ENCODE measurements around the gene WDTC1.
"Not testable (repeated sequence)": the region's sequence is repeated elsewhere in the genome, so short reads cannot be mapped to it uniquely, and the experiment has no call there.

WDTC1 gene, protein sequence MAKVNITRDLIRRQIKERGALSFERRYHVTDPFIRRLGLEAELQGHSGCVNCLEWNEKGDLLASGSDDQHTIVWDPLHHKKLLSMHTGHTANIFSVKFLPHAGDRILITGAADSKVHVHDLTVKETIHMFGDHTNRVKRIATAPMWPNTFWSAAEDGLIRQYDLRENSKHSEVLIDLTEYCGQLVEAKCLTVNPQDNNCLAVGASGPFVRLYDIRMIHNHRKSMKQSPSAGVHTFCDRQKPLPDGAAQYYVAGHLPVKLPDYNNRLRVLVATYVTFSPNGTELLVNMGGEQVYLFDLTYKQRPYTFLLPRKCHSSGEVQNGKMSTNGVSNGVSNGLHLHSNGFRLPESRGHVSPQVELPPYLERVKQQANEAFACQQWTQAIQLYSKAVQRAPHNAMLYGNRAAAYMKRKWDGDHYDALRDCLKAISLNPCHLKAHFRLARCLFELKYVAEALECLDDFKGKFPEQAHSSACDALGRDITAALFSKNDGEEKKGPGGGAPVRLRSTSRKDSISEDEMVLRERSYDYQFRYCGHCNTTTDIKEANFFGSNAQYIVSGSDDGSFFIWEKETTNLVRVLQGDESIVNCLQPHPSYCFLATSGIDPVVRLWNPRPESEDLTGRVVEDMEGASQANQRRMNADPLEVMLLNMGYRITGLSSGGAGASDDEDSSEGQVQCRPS

DNA sequence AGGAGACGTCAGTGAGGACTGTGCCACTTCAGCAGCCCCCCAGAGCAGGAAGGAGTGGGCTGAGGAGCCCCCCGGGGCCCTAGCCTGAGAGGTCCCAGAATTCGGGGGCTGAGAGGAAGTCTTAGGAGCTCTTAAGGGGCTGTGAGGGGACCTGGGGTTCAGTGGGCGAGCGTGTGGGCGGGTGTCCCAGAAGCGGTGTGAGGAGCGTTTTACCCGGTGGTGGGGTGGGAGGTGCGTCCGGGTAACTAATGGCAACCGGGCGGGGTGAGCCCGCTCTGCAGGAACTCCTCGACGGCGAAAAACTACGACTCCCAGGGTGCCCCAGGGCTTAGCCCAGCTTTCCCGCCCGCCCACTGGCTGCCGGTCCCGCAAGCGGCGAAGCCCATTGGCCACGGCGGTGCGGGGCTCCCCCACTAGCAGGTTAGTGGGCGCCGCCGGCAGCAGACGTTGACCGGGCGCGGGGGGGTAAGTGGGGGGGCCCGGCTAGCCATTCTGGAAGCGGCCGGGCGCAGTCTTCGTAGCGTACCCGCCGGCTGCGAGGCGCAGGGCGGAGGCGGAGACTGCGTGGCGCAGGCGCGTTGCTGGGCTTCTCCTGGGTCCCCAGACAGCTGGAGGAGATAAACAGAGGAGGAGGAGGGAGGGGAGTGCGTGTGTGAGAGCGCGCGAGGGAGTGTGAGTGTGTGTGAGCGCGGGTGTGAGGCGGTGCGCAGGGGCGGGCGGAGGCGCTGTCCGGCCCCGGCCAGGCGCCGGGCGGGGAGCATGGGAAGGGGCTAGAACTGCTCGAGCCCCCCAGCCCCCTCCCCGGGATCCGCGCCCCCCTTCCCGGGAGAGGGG, at the start of gene WDTC1:
Gene WDTC1 (plus strand): TSS at position 584 of the 834 bp plus-strand sequence. CDS start 26,423 bp downstream, outside the sequence.
- DNase-seq (ENCODE audit: low read depth in 2 of 2), result peak; percentile 95 to 97

GRCh38 chr1:27184665-27185064, 49.8 kb upstream of the WDTC1 start:
- DNase-seq (ENCODE audit: low read depth in 2 of 2), result not testable (repeated sequence)

DNA sequence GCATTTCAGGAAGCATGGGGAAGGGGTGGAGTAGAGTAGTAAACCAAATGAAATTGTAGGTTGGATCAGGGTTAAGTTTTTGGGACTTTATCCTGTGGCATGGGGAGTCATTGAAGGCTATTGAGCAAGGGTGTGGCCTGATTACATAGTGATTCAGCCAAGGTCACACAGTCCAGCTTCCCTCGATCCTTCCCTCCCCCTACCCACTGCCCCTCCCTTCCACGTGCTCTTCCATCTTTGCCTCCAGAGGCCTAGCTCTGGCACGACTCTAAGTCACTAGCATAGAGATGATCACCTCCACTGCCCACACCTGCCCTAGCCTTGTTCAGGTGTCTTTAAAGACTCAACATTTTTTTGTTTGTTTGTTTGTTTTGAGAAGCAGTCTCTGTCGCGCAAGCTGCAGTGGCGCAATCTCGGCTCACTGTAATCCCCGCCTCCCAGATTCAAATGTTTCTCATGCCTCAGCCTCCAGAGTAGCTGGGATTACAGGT, 42.3 kb upstream of the WDTC1 start:
- no peak for DNase-seq (ENCODE audit: low read depth in 2 of 2)

DNA sequence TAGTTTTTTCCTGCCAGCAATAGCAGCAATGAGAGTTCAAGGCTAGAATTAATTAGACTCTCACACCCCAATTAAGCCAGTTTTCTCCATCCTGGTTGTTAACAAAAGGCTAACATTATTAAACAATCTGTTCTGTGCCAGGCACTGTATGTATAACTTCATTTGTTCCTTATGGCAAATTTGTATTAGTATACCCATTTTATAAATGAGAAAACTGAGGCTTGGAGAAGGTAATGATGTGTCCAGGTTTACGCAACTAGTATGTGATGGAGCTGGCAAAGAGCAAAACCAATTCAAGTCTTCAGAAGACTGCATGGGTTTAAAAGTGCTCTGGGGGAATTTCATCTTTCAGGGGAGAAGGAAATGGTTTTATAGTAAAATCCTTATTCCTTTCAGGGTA, 41.2 kb upstream of the WDTC1 start:
- no peak for DNase-seq (ENCODE audit: low read depth in 2 of 2)

GRCh38 chr1:27201295-27201694, 33.1 kb upstream of the WDTC1 start:
- no peak for DNase-seq (ENCODE audit: low read depth in 2 of 2)

DNA sequence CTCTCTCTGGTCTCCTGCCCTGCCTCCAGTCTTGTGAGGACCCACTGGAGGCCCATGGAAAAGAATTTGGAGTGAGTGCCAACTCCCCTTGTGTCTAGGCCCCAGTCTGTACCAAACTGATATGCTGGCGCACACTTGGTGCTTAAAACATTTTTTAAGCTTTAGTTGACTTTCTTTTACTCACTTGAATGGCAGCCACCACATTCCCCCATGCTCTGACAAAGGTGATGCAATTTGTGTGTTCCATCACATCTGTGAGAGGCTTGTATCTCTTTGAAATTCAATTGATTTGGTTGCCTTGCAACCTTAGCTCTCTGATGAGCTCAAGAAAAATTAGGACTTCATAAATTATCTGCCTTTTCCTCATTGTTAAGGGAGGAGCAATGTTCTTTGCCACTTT, 30.5 kb upstream of the WDTC1 start:
- DNase-seq (ENCODE audit: low read depth in 2 of 2), result no peak

GRCh38 chr1:27207238-27207637, 27.2 kb upstream of the WDTC1 start:
- DNase-seq (ENCODE audit: low read depth in 2 of 2), result not testable (repeated sequence)

DNA sequence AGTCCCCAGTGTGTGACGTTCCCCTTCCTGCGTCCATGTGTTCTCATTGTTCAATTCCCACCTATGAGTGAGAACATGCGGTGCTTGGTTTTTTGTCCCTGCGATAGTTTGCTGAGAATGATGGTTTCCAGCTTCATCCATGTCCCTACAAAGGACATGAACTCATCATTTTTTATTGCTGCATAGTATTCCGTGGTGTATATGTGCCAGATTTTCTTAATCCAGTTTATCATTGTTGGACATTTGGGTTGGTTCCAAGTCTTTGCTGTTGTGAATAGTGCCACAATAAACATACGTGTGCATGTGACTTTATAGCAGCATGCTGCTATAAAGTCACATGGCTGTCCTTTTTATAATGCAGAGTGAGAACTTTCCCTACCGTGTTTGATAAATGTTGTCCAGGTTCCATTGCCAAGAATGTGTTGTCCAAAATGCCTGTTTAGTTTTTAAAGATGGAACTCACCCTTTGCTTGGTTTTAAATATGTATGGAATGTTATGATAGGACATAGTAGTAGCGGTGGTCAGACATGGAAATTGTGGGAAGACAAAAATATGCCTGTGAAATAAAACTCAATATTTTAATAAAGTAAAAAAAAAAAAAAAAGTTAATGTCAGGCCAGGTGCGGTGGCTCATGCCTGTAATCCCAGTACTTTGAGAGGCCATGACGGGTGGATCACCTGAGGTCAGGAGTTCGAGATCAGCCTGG, 26.1 kb upstream of the WDTC1 start:
- DNase-seq (ENCODE audit: low read depth in 2 of 2), result not testable (repeated sequence)

- no peak for DNase-seq (ENCODE audit: low read depth in 2 of 2)
These were observed 18.0 kb upstream of the WDTC1 start for GRCh38 chr1:27216466-27216865.

DNA sequence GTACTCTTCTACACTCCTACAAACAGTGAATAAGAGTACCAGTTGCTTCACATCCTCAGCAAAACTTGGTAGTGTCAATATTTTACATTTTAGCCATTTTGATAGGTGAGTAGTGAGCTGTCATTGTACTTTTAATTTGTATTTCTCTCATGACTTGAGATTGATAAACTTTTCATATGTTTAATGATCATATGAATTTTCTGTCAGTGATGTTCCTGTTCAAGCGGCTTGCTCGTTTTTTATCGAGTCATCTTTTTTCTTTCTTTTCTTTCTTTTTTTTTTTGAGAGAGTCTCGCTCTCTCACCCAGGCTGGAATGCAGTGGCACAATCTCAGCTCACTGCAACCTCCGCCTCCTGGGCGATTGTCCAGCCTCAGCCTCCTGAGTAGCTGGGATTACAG, 17.0 kb upstream of the WDTC1 start:
- DNase-seq (ENCODE audit: low read depth in 2 of 2), result no peak

- DNase-seq (ENCODE audit: low read depth in 2 of 2), result no peak
These were observed 15.7 kb upstream of the WDTC1 start for GRCh38 chr1:27218736-27219135.

GRCh38 chr1:27220096-27220495, 14.3 kb upstream of the WDTC1 start:
- DNase-seq (ENCODE audit: low read depth in 2 of 2), result no peak

- not testable (repeated sequence) for DNase-seq (ENCODE audit: low read depth in 2 of 2)
These were observed 13.5 kb upstream of the WDTC1 start for GRCh38 chr1:27220702-27221497.

- DNase-seq (ENCODE audit: low read depth in 2 of 2), result no peak
These were observed 8.8 kb upstream of the WDTC1 start for GRCh38 chr1:27225621-27226020.

GRCh38 chr1:27227765-27228164, 6.7 kb upstream of the WDTC1 start:
- DNase-seq (ENCODE audit: low read depth in 2 of 2), result no peak

DNA sequence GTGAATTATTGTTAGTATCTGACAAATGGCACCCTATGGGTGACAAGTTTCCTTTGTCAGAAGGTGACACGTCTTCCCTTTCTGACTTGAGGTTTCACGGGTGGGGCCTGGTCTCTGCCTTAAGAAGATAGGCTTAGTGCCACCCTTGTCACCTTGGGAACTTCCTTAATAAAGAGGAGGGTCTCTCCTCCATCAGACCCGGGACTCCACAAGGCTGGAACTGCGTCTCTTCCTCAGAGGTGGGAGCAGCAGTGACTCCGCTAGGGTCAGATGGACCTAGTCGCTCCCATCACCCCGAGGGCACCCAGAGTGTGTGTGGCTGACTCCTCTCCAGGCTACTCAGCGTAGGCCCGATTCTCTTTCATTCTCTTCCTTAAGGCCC, 774 bp upstream of the WDTC1 start:
- DNase-seq (ENCODE audit: low read depth in 2 of 2), result peak in 1 of 2 donors; percentile 1

DNA sequence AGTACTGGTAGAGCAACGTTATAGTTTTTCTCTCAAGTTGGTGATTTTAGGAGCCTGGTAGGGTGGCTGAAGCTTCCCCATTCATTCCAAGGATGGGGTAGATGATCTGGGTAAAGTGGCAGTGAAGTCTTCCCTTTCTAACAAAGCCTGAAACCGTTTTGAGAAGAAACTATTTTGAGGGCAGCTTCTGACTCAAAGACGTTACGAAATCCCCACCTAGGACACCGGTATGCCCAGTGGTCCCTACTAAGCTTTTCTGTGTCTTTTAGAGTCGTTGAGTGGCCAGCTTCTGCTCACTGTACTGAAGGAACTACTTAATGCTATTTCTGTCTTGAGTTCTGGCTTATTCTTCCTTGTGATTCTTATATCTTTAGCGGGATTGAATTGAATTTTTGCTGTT, 1.4 kb downstream of the WDTC1 start:
- DNase-seq (ENCODE audit: low read depth in 2 of 2), result no peak

DNA sequence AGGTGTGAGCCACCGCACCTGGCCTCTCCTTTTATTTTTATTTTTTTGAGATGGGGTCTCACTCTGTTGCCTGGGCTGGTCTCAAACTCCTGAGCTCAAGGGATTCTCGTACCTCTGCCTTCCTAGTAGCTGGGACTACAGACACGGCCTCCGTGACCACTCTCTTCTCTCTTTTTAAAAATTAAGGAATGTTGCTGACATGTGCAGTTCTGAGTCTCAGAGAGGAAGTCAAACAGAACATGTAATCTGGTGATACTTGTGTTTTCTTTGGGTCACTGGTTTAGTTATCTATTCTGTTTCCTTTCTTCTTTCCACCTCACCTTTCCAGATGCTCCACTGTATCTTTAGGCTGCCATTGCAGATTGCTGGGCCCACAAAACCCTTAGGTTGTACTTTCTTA, 2.7 kb downstream of the WDTC1 start:
- no peak for DNase-seq (ENCODE audit: low read depth in 2 of 2)

GRCh38 chr1:27238032-27238431, 3.6 kb downstream of the WDTC1 start:
- no peak for DNase-seq (ENCODE audit: low read depth in 2 of 2)

DNA sequence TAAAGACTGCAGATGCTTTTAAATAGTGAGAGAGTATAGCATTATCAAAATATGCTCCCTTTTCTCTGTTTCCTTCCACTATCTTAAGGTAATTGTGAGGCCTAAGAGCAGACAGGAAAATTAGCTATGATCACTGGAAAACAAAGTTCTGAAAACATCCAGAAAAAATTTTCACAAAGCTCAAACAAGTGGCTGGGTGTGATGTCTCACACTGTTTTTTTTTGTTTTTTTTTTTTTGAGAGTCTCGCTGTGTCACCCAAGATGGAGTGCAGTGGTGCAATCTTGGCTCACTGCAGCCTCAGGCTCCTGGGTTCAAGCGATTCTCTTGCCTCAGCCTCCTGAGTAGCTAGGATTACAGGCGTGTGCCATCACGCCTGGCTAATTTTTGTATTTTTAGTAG, 7.2 kb downstream of the WDTC1 start:
- no peak for DNase-seq (ENCODE audit: low read depth in 2 of 2)

DNA sequence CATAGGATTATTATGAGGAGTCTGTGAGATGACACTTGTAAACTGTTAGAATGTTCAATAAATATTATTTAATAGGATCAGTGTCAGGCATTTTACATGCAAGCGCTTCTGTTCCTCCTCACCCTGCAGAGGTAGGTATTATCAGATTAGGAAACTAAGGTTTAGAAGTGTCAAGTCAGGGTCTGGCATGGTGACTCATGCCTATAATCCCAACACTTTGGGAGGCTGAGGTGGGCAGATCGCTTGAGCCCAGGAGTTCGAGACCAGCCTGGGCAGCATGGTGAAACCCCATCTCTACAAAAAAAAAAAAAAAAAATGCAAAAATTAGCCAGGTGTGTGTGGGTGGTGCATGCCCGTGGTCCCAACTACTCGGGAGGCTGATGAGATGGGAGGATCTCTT, 9.2 kb downstream of the WDTC1 start:
- DNase-seq (ENCODE audit: low read depth in 2 of 2), result not testable (repeated sequence)
